ENCODE results near the gene PRSS12.

PRSS12 gene

GRCh38 chr4:118329849-118330248, 23.0 kb downstream of the PRSS12 start:
- in situ Hi-C loops (cut with HindIII; ENCODE audit: low sequenced_read_pairs): no loop called here
- no peak for DNase-seq (ENCODE audit: low read depth)
- TF ChIP-seq CTCF (IDR thresholded peaks at IDR 0.05; ENCODE audit: low read depth, low read length, missing control alignments): no peak
- H3K4me3 ChIP-seq (ENCODE audit: low read depth, low read length): no peak overlapping the region

DNA sequence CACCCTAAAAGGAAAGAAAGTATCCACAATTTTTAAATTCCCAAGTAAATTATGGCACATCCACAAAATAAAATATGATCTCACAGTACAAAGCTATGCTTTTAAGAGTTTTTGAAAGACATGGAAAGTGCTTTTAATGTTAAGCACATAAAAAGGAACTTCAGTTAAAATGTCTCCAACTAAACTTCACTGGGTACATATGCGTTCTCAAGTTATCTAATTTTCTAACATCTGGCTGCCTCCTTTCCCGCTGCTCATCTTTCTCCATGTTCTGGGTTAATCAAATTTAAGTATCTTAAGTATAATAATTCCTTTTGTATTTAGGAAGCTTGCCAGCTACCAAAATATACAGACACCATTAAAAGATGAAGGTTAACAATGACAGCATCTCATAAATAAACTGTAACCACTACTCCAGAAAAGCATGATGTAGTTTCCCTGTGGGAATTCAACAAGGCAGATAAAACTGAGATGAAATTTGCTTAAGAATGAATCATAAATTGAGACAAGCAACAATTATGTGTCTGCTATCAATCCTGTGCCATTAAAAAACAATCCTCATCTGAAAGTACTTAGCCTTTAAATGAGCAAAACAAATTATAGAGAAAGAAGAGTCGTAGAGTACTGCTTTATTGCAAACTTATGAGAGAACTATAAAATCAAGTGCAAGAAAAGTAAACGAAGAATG, 25.1 kb downstream of the PRSS12 start:
- DNase-seq (ENCODE audit: low read depth): no peak
- H3K4me3 ChIP-seq (ENCODE audit: low read depth, low read length): no peak overlapping the region
- in situ Hi-C loops (cut with HindIII; ENCODE audit: low sequenced_read_pairs): no loop called here
- no peak for TF ChIP-seq CTCF (IDR thresholded peaks at IDR 0.05; ENCODE audit: low read depth, low read length, missing control alignments)

DNA sequence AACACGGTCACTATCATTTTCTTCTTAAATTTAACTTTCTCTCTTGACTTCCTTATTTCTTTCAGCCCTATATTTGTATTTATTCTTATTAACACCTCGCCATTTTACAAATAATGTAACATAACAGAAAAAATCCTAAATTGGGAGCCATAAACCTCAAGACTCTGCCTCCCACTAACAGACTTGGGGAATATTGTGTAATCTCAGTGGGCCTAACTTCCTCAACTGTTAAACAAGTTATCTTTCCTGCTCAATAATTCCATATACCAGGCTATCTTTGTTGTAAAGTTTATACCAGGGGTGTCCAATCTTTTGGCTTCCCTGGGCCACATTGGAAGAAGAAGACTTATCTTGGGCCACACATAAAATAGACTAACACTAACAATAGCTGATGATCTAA, 26.2 kb downstream of the PRSS12 start:
- no peak for DNase-seq (ENCODE audit: low read depth)
- H3K4me3 ChIP-seq (ENCODE audit: low read depth, low read length): no peak overlapping the region
- no peak for TF ChIP-seq CTCF (IDR thresholded peaks at IDR 0.05; ENCODE audit: low read depth, low read length, missing control alignments)
- in situ Hi-C loops (cut with HindIII; ENCODE audit: low sequenced_read_pairs): no loop called here

GRCh38 chr4:118325431-118325830, 27.4 kb downstream of the PRSS12 start:
- H3K4me3 ChIP-seq (ENCODE audit: low read depth, low read length): no peak overlapping the region
- in situ Hi-C loops (cut with HindIII; ENCODE audit: low sequenced_read_pairs): no loop called here
- TF ChIP-seq CTCF (IDR thresholded peaks at IDR 0.05; ENCODE audit: low read depth, low read length, missing control alignments): no peak
- DNase-seq (ENCODE audit: low read depth): no peak

DNA sequence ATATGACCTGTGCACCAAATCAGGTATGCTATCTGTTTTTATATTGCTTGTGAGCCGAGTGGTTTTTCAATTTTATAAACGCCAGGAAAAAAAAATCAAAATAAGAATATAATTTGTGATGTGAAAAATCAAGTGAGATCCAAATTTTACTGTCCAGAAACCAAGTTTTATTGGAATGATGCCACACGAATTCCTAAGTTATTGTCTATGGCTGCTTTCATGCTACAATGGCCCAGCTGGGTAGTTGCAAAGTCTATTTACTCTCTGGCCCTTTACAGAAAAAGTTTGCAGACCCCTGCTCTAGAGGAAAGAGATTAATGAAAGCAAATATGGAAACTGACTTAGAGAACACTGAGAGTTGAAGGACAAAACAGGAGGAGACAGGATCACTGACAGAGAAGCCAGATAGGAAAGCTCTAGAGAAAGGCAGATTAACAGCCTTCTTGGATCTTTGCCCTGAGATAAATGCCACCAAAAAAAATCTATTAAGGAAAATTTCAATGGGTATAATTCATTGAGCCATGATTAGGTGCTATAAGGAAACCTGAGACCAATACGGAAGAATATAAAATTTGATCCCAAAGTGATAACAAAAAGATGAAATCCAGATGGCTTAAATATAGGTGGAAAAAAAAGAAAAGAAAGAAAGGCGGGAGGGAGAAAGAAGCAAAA, 29.8 kb downstream of the PRSS12 start:
- H3K4me3 ChIP-seq (ENCODE audit: low read depth, low read length): no peak overlapping the region
- TF ChIP-seq CTCF (IDR thresholded peaks at IDR 0.05; ENCODE audit: low read depth, low read length, missing control alignments): no peak
- peak; percentile 22 for DNase-seq (ENCODE audit: low read depth)
- in situ Hi-C loops (cut with HindIII; ENCODE audit: low sequenced_read_pairs): no loop called here

DNA sequence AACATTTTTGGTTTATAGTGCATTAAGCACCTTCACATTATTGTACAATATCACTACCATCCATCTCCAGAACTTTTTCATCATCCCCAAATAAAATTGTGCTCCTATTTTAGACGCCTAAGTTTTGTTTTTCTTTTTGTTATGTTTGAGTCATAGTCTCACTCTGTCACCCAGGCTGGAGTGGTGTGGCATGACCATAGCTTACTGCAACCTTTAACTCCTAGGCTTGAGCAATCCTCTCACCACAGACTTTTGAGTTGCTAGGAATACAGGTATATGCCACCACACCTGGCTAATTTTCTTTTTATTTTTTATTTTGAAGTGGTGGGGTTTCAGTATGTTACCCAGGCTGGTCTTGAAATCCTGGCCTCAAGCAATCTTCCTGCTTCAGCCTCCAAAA, 33.9 kb downstream of the PRSS12 start:
- DNase-seq (ENCODE audit: low read depth): no peak
- in situ Hi-C loops (cut with HindIII; ENCODE audit: low sequenced_read_pairs): no loop called here
- no peak for TF ChIP-seq CTCF (IDR thresholded peaks at IDR 0.05; ENCODE audit: low read depth, low read length, missing control alignments)
- no peak overlapping the region for H3K4me3 ChIP-seq (ENCODE audit: low read depth, low read length)

Measured in astrocyte of the cerebellum (primary cell).